GM06990 (cell line): ENCODE measurements around the gene NF1.

Experiments used
- DNase-seq: peaks from one replicate; pipeline ENCODE4 v3.0.0-alpha.2; 2011; ENCODE audit not compliant: insufficient read length; ENCODE audit errors: extremely low read depth
- H3K27me3 ChIP-seq: replicated peaks from 2 replicates; pipeline ENCODE4 v1.6.0; 2011; ENCODE audit warnings: low read length; ENCODE audit not compliant: control insufficient read depth, insufficient read depth
- H3K36me3 ChIP-seq: 2 replicates; pipeline ENCODE4 v1.5.1; 2011; ENCODE audit warnings: low read length; ENCODE audit not compliant: control insufficient read depth, insufficient read depth
- H3K4me3 ChIP-seq: replicated peaks from 2 replicates; pipeline ENCODE4 v1.5.1; 2011; ENCODE audit warnings: low read depth, mild to moderate bottlenecking, control low read depth, low read length
- TF ChIP-seq, protein P1 (sequence below): IDR thresholded peaks from 2 replicates; pipeline ENCODE4 v1.5.1; 2011; ENCODE audit warnings: low read length, control low read depth, mild to moderate bottlenecking, inconsistent platforms; ENCODE audit not compliant: insufficient read depth, poor library complexity, severe bottlenecking

NF1 gene

DNA sequence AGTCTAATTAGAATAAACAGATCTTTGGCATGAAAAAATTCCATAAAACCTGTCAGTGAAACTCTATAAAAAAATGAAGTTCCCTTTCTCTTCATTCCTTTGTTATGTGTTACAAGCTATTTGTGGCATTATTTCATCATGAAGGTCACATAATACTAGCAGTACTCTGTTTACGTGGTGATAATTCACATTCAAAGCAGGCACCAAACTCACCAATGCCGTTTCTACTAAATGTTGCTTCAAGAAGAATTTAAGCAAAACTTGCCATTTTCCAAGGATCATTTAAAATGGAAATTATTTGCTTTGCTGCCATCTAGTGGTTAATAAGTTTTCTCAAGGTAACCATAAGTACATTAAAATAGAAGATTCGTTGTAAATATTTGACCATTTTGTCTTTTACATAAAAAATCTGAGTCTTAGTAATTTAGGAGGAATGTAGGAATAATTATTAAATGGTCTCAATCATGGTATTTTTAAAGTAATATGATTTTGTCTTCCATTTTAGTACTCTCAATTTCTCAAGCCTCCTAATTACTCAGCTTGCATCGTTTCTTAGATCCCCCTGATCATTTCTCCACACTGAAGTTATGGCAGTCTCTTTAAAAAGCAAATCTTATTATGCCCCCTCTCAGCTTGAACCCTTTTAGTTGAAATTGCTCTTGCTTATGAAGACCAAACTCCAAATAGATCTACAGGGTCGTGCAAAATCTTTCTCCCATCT is 121.4 kb downstream of the NF1 start:
- TF ChIP-seq, protein P1, sequence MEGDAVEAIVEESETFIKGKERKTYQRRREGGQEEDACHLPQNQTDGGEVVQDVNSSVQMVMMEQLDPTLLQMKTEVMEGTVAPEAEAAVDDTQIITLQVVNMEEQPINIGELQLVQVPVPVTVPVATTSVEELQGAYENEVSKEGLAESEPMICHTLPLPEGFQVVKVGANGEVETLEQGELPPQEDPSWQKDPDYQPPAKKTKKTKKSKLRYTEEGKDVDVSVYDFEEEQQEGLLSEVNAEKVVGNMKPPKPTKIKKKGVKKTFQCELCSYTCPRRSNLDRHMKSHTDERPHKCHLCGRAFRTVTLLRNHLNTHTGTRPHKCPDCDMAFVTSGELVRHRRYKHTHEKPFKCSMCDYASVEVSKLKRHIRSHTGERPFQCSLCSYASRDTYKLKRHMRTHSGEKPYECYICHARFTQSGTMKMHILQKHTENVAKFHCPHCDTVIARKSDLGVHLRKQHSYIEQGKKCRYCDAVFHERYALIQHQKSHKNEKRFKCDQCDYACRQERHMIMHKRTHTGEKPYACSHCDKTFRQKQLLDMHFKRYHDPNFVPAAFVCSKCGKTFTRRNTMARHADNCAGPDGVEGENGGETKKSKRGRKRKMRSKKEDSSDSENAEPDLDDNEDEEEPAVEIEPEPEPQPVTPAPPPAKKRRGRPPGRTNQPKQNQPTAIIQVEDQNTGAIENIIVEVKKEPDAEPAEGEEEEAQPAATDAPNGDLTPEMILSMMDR = peak; percentile 9

DNA sequence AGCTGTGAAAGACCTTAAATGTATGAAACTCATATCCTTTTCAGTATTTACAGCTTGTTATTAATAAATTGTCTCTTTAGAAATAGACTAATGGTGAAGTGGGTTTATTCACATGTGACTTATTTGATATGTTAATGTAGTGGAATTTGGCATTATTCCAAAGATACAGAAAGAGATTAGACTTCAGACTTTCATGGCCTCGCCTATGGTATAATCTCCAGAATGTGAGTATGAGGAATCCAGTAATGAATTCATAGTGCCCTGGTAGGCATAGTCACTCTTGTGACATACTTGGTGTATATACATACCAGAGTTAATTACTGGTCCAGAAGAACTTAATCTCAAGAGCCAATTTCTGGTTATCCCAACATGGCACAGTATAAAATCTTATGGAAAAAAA is 129.6 kb downstream of the NF1 start:
- no peak overlapping the region for H3K4me3 ChIP-seq
- no peaks in the 10 kb centered on the region for H3K27me3 ChIP-seq
- TF ChIP-seq, protein P1 = no peak
- H3K36me3 ChIP-seq = no peaks in the 10 kb centered on the region; the same call in none of the 2 replicates
- no peak for DNase-seq

More for the DNA sequence above, 121.4 kb downstream of the NF1 start:
- H3K4me3 ChIP-seq = no peak overlapping the region
- H3K36me3 ChIP-seq = no peaks in the 10 kb centered on the region; the same call in 1 of the 2 replicates
- DNase-seq = peak; percentile 6
- no peaks in the 10 kb centered on the region for H3K27me3 ChIP-seq

DNA sequence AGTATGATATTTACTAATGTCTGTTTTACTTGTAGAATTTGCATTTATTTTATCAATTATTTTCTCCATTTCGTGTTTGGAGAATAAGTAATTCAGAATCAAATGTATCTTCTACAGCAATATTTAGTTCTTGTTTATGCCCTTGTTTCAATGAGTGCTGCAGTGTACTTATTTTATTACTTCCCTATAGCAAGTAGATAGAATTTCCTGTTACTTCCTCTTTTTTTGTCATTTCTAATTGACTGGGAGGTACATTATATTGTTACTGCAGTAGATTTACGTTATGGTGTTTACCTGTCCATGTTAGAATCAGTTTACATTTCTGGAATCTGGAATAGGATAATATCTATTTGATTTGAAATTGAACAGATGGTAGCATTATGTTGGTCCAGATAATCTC is 131.1 kb downstream of the NF1 start:
- DNase-seq = no peak
- Histone ChIP-seq H3K27me3 (no peaks in the 10 kb centered on the region), H3K4me3 (no peak overlapping the region), H3K36me3 (no peaks in the 10 kb centered on the region; the same call in none of the 2 replicates)
- TF ChIP-seq, protein P1 = no peak

DNA sequence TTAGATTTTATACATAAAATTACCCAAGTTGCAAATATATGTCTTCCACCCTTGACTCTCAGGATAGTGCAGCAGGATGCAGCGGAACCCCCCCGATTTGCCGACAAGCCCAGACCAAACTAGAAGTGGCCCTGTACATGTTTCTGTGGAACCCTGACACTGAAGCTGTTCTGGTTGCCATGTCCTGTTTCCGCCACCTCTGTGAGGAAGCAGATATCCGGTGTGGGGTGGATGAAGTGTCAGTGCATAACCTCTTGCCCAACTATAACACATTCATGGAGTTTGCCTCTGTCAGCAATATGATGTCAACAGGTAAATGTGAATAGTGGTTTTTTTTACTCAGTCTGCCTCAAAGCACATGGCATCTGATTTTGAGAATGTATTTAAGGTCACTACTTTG is 131.6 kb downstream of the NF1 start:
- H3K27me3 ChIP-seq = no peaks in the 10 kb centered on the region
- H3K36me3 ChIP-seq = no peaks in the 10 kb centered on the region; the same call in none of the 2 replicates
- no peak overlapping the region for H3K4me3 ChIP-seq
- TF ChIP-seq, protein P1 = no peak
- DNase-seq = no peak

DNA sequence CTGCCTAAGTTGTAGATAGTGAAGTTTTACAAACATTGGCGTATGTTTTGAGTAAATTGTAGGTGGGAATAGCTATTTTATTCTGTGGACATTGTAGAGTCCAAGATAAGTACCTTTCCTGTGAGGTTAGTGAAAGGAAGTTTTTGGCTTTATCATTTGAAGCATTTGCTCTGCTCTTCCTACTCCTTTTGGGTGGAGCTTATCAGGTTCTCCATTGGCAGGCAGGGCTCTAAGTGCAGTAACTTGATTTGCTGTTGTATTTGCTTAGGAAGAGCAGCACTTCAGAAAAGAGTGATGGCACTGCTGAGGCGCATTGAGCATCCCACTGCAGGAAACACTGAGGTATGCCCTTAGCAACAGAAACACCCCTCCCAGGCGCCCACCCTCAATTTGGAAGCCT is 132.2 kb downstream of the NF1 start:
- Histone ChIP-seq H3K4me3 (no peak overlapping the region), H3K27me3 (no peaks in the 10 kb centered on the region), H3K36me3 (no peaks in the 10 kb centered on the region; the same call in none of the 2 replicates)
- no peak for DNase-seq
- TF ChIP-seq, protein P1 = no peak
